ENCODE measurements around the gene SPTSSA. TPM values are rescaled to one million over a fixed set of nuclear protein-coding genes. Genes with fewer than 3 reads are reported as not detected.

SPTSSA gene
- total and polyA plus RNA-seq, 2 donors (not counting 1 experiment from before 2014, with no cell fraction given), result 20.1 to 38.4 TPM

GRCh38 chr14:34449819-34450541 is 12.1 kb downstream of the SPTSSA start:
- no peaks in the 10 kb centered on the region for H3K4me1 ChIP-seq (ENCODE audit: control insufficient read depth, extremely low read depth, insufficient read depth, low read length)
- H3K9me3 ChIP-seq (ENCODE audit: control insufficient read depth, insufficient read depth, low read depth, low read length), result no peaks in the 10 kb centered on the region
- H3K79me2 ChIP-seq (ENCODE audit: control insufficient read depth, insufficient read depth, low read length), result peaks cover 29% of the 10 kb centered on the region
- H3K36me3 ChIP-seq (ENCODE audit: control insufficient read depth, insufficient read depth, low read length), result peaks cover 3% of the 10 kb centered on the region
- H3K4me3 ChIP-seq (replicated peaks in 1 of 4; ENCODE audit: control extremely low read depth in 1 of 4, insufficient read depth in 1 of 4, low read depth in 3 of 4, low read length in 4 of 4), result no peak overlapping the region
- H2AFZ ChIP-seq (ENCODE audit: low read length), result no peak overlapping the region
- TF ChIP-seq EZH2 (IDR thresholded peaks at IDR 0.05; ENCODE audit: low read length, missing control alignments) (no peak), CTCF (conservative IDR thresholded peaks at IDR 0.05 in 1 of 2, IDR thresholded peaks at IDR 0.05 in 1 of 2; ENCODE audit: low read depth in 1 of 2, low read length in 2 of 2) (no peak)
- H3K27me3 ChIP-seq (ENCODE audit: control insufficient read depth, insufficient read depth, low read length), result no peaks in the 10 kb centered on the region
- H3K27ac ChIP-seq (ENCODE audit: insufficient read depth, low read length), result no peak overlapping the region
- no peaks in the 10 kb centered on the region for H4K20me1 ChIP-seq (ENCODE audit: control insufficient read depth, extremely low read depth, insufficient read depth, low read length)
- no peak overlapping the region for H3K9ac ChIP-seq (ENCODE audit: insufficient read depth, low read length)
- H3K4me2 ChIP-seq (ENCODE audit: extremely low read depth, insufficient read depth, low read length), result no peak overlapping the region
- no peak for DNase-seq (ENCODE audit: low read depth in 2 of 2)

GRCh38 chr14:34439090-34439489 is 22.9 kb downstream of the SPTSSA start:
- H3K27me3 ChIP-seq (ENCODE audit: control insufficient read depth, insufficient read depth, low read length), result no peaks in the 10 kb centered on the region
- TF ChIP-seq CTCF (conservative IDR thresholded peaks at IDR 0.05 in 1 of 2, IDR thresholded peaks at IDR 0.05 in 1 of 2; ENCODE audit: low read depth in 1 of 2, low read length in 2 of 2), result no peak
- TF ChIP-seq EZH2 (IDR thresholded peaks at IDR 0.05; ENCODE audit: low read length, missing control alignments), result no peak
- no peaks in the 10 kb centered on the region for H3K36me3 ChIP-seq (ENCODE audit: control insufficient read depth, insufficient read depth, low read length)
- no peaks in the 10 kb centered on the region for H4K20me1 ChIP-seq (ENCODE audit: control insufficient read depth, extremely low read depth, insufficient read depth, low read length)
- H3K79me2 ChIP-seq (ENCODE audit: control insufficient read depth, insufficient read depth, low read length), result peaks cover 5% of the 10 kb centered on the region
- no peak overlapping the region for H3K9ac ChIP-seq (ENCODE audit: insufficient read depth, low read length)
- H3K4me1 ChIP-seq (ENCODE audit: control insufficient read depth, extremely low read depth, insufficient read depth, low read length), result peaks cover 5% of the 10 kb centered on the region
- H3K9me3 ChIP-seq (ENCODE audit: control insufficient read depth, insufficient read depth, low read depth, low read length), result no peaks in the 10 kb centered on the region
- no peak overlapping the region for H3K4me2 ChIP-seq (ENCODE audit: extremely low read depth, insufficient read depth, low read length)
- no peak overlapping the region for H2AFZ ChIP-seq (ENCODE audit: low read length)
- no peak overlapping the region for H3K27ac ChIP-seq (ENCODE audit: insufficient read depth, low read length)
- no peak for DNase-seq (ENCODE audit: low read depth in 2 of 2)
- no peak overlapping the region for H3K4me3 ChIP-seq (replicated peaks in 1 of 4; ENCODE audit: control extremely low read depth in 1 of 4, insufficient read depth in 1 of 4, low read depth in 3 of 4, low read length in 4 of 4)

- Histone ChIP-seq H3K4me2 (ENCODE audit: extremely low read depth, insufficient read depth, low read length) (no peak overlapping the region), H3K79me2 (ENCODE audit: control insufficient read depth, insufficient read depth, low read length) (peaks cover 5% of the 10 kb centered on the region), H3K36me3 (ENCODE audit: control insufficient read depth, insufficient read depth, low read length) (no peaks in the 10 kb centered on the region), H3K9me3 (ENCODE audit: control insufficient read depth, insufficient read depth, low read depth, low read length) (no peaks in the 10 kb centered on the region), H2AFZ (ENCODE audit: low read length) (no peak overlapping the region), H3K9ac (ENCODE audit: insufficient read depth, low read length) (no peak overlapping the region), H3K27ac (ENCODE audit: insufficient read depth, low read length) (no peak overlapping the region), H3K4me1 (ENCODE audit: control insufficient read depth, extremely low read depth, insufficient read depth, low read length) (peaks cover 5% of the 10 kb centered on the region), H3K4me3 (replicated peaks in 1 of 4; ENCODE audit: control extremely low read depth in 1 of 4, insufficient read depth in 1 of 4, low read depth in 3 of 4, low read length in 4 of 4) (no peak overlapping the region), H3K27me3 (ENCODE audit: control insufficient read depth, insufficient read depth, low read length) (no peaks in the 10 kb centered on the region), H4K20me1 (ENCODE audit: control insufficient read depth, extremely low read depth, insufficient read depth, low read length) (no peaks in the 10 kb centered on the region)
- no peak for TF ChIP-seq CTCF (conservative IDR thresholded peaks at IDR 0.05 in 1 of 2, IDR thresholded peaks at IDR 0.05 in 1 of 2; ENCODE audit: low read depth in 1 of 2, low read length in 2 of 2)
- TF ChIP-seq EZH2 (IDR thresholded peaks at IDR 0.05; ENCODE audit: low read length, missing control alignments), result no peak
- no peak for DNase-seq (ENCODE audit: low read depth in 2 of 2)
Observed at GRCh38 chr14:34438438-34438837, 23.6 kb downstream of the SPTSSA start.
